ENCODE data around the gene MKLN1. TPM values are rescaled to one million over a fixed set of nuclear protein-coding genes. Genes with fewer than 3 reads are reported as not detected.
A peak's percentile ranks its signal among the peaks of the same experiment; 100 is the strongest.

Gene MKLN1
- total RNA-seq, 1 donor from 2014 or later: 55.9 TPM

GRCh38 chr7:131354390-131354789 lies 26.7 kb downstream of the MKLN1 start:
- peaks cover 21% of the 10 kb centered on the region for H3K4me1 Mint-ChIP-seq (ENCODE audit: low read depth)
- no peak overlapping the region for H3K4me3 Mint-ChIP-seq (ENCODE audit: low read depth)
- no peak for DNase-seq (ENCODE audit: low spot score, unreplicated experiment)
- H3K36me3 Mint-ChIP-seq (ENCODE audit: insufficient read depth): peaks cover 4% of the 10 kb centered on the region
- H3K9me3 Mint-ChIP-seq (ENCODE audit: low read depth): peaks cover 8% of the 10 kb centered on the region
- H3K27ac Mint-ChIP-seq: no peak overlapping the region
- TF ChIP-seq, protein P1, sequence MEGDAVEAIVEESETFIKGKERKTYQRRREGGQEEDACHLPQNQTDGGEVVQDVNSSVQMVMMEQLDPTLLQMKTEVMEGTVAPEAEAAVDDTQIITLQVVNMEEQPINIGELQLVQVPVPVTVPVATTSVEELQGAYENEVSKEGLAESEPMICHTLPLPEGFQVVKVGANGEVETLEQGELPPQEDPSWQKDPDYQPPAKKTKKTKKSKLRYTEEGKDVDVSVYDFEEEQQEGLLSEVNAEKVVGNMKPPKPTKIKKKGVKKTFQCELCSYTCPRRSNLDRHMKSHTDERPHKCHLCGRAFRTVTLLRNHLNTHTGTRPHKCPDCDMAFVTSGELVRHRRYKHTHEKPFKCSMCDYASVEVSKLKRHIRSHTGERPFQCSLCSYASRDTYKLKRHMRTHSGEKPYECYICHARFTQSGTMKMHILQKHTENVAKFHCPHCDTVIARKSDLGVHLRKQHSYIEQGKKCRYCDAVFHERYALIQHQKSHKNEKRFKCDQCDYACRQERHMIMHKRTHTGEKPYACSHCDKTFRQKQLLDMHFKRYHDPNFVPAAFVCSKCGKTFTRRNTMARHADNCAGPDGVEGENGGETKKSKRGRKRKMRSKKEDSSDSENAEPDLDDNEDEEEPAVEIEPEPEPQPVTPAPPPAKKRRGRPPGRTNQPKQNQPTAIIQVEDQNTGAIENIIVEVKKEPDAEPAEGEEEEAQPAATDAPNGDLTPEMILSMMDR (IDR thresholded peaks at IDR 0.05; ENCODE audit: unreplicated experiment): no peak
- no peaks in the 10 kb centered on the region for H3K27me3 Mint-ChIP-seq

- H3K36me3 Mint-ChIP-seq (ENCODE audit: insufficient read depth): no peaks in the 10 kb centered on the region
- H3K4me1 Mint-ChIP-seq (ENCODE audit: low read depth): peaks cover 18% of the 10 kb centered on the region
- no peaks in the 10 kb centered on the region for H3K27me3 Mint-ChIP-seq
- no peak overlapping the region for H3K27ac Mint-ChIP-seq
- DNase-seq (ENCODE audit: low spot score, unreplicated experiment): no peak
- no peak overlapping the region for H3K4me3 Mint-ChIP-seq (ENCODE audit: low read depth)
- peaks cover 4% of the 10 kb centered on the region for H3K9me3 Mint-ChIP-seq (ENCODE audit: low read depth)
- TF ChIP-seq, protein P1 (IDR thresholded peaks at IDR 0.05; ENCODE audit: unreplicated experiment): no peak
Measured at GRCh38 chr7:131355917-131356777, 28.5 kb downstream of the MKLN1 start.

GRCh38 chr7:131357282-131357880 lies 29.7 kb downstream of the MKLN1 start:
- H3K9me3 Mint-ChIP-seq (ENCODE audit: low read depth): peaks cover 4% of the 10 kb centered on the region
- H3K27ac Mint-ChIP-seq: no peak overlapping the region
- H3K4me1 Mint-ChIP-seq (ENCODE audit: low read depth): peaks cover 22% of the 10 kb centered on the region

DNA sequence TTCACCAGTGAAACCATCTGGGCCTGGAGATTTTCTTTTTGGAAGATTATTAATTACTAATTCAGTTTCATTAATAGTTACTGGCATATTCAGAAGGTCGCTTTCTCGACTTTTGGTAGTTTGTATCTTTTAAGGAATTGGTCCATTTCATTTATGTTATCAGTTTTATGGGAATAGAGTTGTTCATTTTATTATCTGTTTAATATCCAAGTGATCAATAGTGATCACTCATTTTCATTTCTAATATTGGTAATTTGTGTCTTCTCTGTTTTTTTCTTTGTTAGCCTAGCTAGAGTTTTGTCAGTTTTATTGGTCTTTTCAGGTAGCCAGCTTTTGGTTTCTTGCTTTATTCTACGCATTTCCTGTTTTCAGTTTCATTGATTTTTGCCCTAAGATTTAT lies 31.0 kb downstream of the MKLN1 start:
- Mint-ChIP-seq H3K27me3 (no peaks in the 10 kb centered on the region), H3K4me1 (ENCODE audit: low read depth) (peaks cover 26% of the 10 kb centered on the region), H3K9me3 (ENCODE audit: low read depth) (peaks cover 4% of the 10 kb centered on the region), H3K27ac (peak overlapping the region; percentile 1), H3K4me3 (ENCODE audit: low read depth) (no peak overlapping the region), H3K36me3 (ENCODE audit: insufficient read depth) (no peaks in the 10 kb centered on the region)
- TF ChIP-seq, protein P1 (IDR thresholded peaks at IDR 0.05; ENCODE audit: unreplicated experiment): no peak
- no peak for DNase-seq (ENCODE audit: low spot score, unreplicated experiment)

More at GRCh38 chr7:131357282-131357880, 29.7 kb downstream of the MKLN1 start:
- DNase-seq (ENCODE audit: low spot score, unreplicated experiment): no peak
- Mint-ChIP-seq H3K4me3 (ENCODE audit: low read depth) (no peak overlapping the region), H3K36me3 (ENCODE audit: insufficient read depth) (no peaks in the 10 kb centered on the region), H3K27me3 (no peaks in the 10 kb centered on the region)
- TF ChIP-seq, protein P1 (IDR thresholded peaks at IDR 0.05; ENCODE audit: unreplicated experiment): no peak

GRCh38 chr7:131359136-131359776 lies 31.6 kb downstream of the MKLN1 start:
- H3K27me3 Mint-ChIP-seq: no peaks in the 10 kb centered on the region
- no peaks in the 10 kb centered on the region for H3K36me3 Mint-ChIP-seq (ENCODE audit: insufficient read depth)
- DNase-seq (ENCODE audit: low spot score, unreplicated experiment): no peak
- peaks cover 28% of the 10 kb centered on the region for H3K4me1 Mint-ChIP-seq (ENCODE audit: low read depth)
- H3K4me3 Mint-ChIP-seq (ENCODE audit: low read depth): no peak overlapping the region
- H3K9me3 Mint-ChIP-seq (ENCODE audit: low read depth): peaks cover 4% of the 10 kb centered on the region
- H3K27ac Mint-ChIP-seq: peak overlapping the region; percentile 1
- TF ChIP-seq, protein P1 (IDR thresholded peaks at IDR 0.05; ENCODE audit: unreplicated experiment): no peak

Data from progenitor cell of endocrine pancreas (in vitro differentiated cells).